Measurements from ENCODE around the gene SBNO2.

GRCh38 chr19:1217366-1217765, 43.3 kb upstream of the SBNO2 start:
- TF ChIP-seq EZH2phosphoT487 (IDR thresholded peaks at IDR 0.05; ENCODE audit: low read length) = no peak
- no peak for TF ChIP-seq CTCF (IDR thresholded peaks at IDR 0.05; ENCODE audit: low read length)
- no peak for TF ChIP-seq EZH2 (optimal IDR thresholded peaks at IDR 0.05; ENCODE audit: low read depth, low read length)
